HepG2 (cell line): ENCODE measurements around the gene YBX2. TPM values are rescaled to one million over a fixed set of nuclear protein-coding genes. Genes with fewer than 3 reads are reported as not detected.

Experiments
- BCL6 ChIP-seq: IDR thresholded peaks from 2 replicates; pipeline ENCODE4 v1.6.1; 2016; ENCODE audit warnings: missing genetic modification reagents, missing compliant biosample characterization
- BRCA1 ChIP-seq: sonication (generic); formaldehyde crosslinking; IDR thresholded peaks from 2 replicates; pipeline ENCODE4 v1.4.0; 2020; ENCODE audit warnings: missing genetic modification reagents
- CBX5 ChIP-seq: sonication (generic); formaldehyde crosslinking; IDR thresholded peaks from 2 replicates; pipeline ENCODE4 v1.4.0; 2020; ENCODE audit warnings: missing genetic modification reagents, borderline replicate concordance
- CREB1 ChIP-seq, 2 experiments: fragments of 450-650 bp in 1 of 2; IDR thresholded peaks; 2 replicates each; pipeline ENCODE4 v1.6.1; 2016 to 2017; ENCODE audit warnings: control low read depth in 1 of 2, mild to moderate bottlenecking in 1 of 2, missing compliant biosample characterization in 1 of 2, missing genetic modification characterization in 1 of 2
- FOXC1 ChIP-seq: sonication (generic); formaldehyde crosslinking; IDR thresholded peaks from 2 replicates; pipeline ENCODE4 v1.8.0; 2022; ENCODE audit warnings: mild to moderate bottlenecking, missing genetic modification reagents, borderline replicate concordance
- FOXK2 ChIP-seq: fragments of 450-650 bp; IDR thresholded peaks from 2 replicates; pipeline ENCODE4 v1.6.1; 2016
- HOXA3 ChIP-seq: sonication (generic); formaldehyde crosslinking; IDR thresholded peaks from 2 replicates; pipeline ENCODE4 v1.5.0; 2020; ENCODE audit warnings: missing genetic modification reagents
- KDM5B ChIP-seq: sonication (generic); formaldehyde crosslinking; IDR thresholded peaks from 2 replicates; pipeline ENCODE4 v1.4.0; 2020; ENCODE audit warnings: missing genetic modification reagents, mild to moderate bottlenecking, borderline replicate concordance
- KLF12 ChIP-seq: sonication (generic); formaldehyde crosslinking; IDR thresholded peaks from 2 replicates; pipeline ENCODE4 v1.4.0; 2020; ENCODE audit warnings: missing genetic modification reagents, borderline replicate concordance
- KMT2B ChIP-seq: IDR thresholded peaks from 2 replicates; pipeline ENCODE4 v1.6.1; 2016; ENCODE audit warnings: missing genetic modification reagents, missing compliant biosample characterization
- MATR3 ChIP-seq: sonication (generic); formaldehyde crosslinking; IDR thresholded peaks from 2 replicates; pipeline ENCODE4 v1.4.0; 2020; ENCODE audit warnings: missing genetic modification reagents
- MYC ChIP-seq: sonication (generic); formaldehyde crosslinking; IDR thresholded peaks from 2 replicates; pipeline ENCODE4 v1.9.0; 2021; ENCODE audit warnings: missing genetic modification reagents, borderline replicate concordance
- PTBP1 ChIP-seq: fragments of 200-400 bp; formaldehyde crosslinking; IDR thresholded peaks from 2 replicates; pipeline ENCODE4 v1.6.1; 2018; ENCODE audit warnings: low read length, low read depth; ENCODE audit not compliant: poor library complexity, severe bottlenecking
- TBL1XR1 ChIP-seq: fragments of 150-350 bp; IDR thresholded peaks from 2 replicates; pipeline ENCODE4 v1.6.1; 2014; ENCODE audit warnings: borderline replicate concordance, low read length; ENCODE audit not compliant: partially characterized antibody
- TBX2 ChIP-seq: sonication (generic); formaldehyde crosslinking; IDR thresholded peaks from 2 replicates; pipeline ENCODE4 v1.5.0; 2020; ENCODE audit warnings: missing genetic modification reagents, mild to moderate bottlenecking, borderline replicate concordance
- TEAD3 ChIP-seq: optimal IDR thresholded peaks from 2 replicates; pipeline ENCODE3; 2016; ENCODE audit warnings: borderline replicate concordance
- ZBED4 ChIP-seq: sonication (generic); formaldehyde crosslinking; IDR thresholded peaks from 2 replicates; pipeline ENCODE4 v1.4.0; 2020; ENCODE audit warnings: missing genetic modification reagents, borderline replicate concordance
- ZBTB4 ChIP-seq: sonication (generic); formaldehyde crosslinking; IDR thresholded peaks from 2 replicates; pipeline ENCODE4 v1.4.0; 2020; ENCODE audit warnings: missing genetic modification reagents, mild to moderate bottlenecking, borderline replicate concordance
- ZFP41 ChIP-seq: sonication (generic); formaldehyde crosslinking; IDR thresholded peaks from 2 replicates; pipeline ENCODE4 v1.4.0; 2020; ENCODE audit warnings: mild to moderate bottlenecking, missing genetic modification reagents, borderline replicate concordance
- ZNF354B ChIP-seq: sonication (generic); formaldehyde crosslinking; IDR thresholded peaks from 2 replicates; pipeline ENCODE4 v1.8.0; 2022; ENCODE audit warnings: mild to moderate bottlenecking, missing genetic modification reagents
- ZNF557 ChIP-seq: sonication (generic); formaldehyde crosslinking; IDR thresholded peaks from 2 replicates; pipeline ENCODE4 v1.4.0; 2020; ENCODE audit warnings: missing genetic modification reagents
- ZNF747 ChIP-seq: sonication (generic); formaldehyde crosslinking; IDR thresholded peaks from 2 replicates; pipeline ENCODE4 v1.8.1; 2023; ENCODE audit warnings: missing genetic modification reagents, mild to moderate bottlenecking, borderline replicate concordance
- ZNF761 ChIP-seq: sonication (generic); formaldehyde crosslinking; conservative IDR thresholded peaks from 2 replicates; pipeline ENCODE4 v1.4.0; 2020; ENCODE audit warnings: mild to moderate bottlenecking, missing genetic modification reagents
- ZNF782 ChIP-seq: sonication (generic); formaldehyde crosslinking; IDR thresholded peaks from 2 replicates; pipeline ENCODE4 v1.4.0; 2020; ENCODE audit warnings: missing genetic modification reagents, mild to moderate bottlenecking, borderline replicate concordance
- polyA plus RNA-seq, 8 experiments: library from polyadenylated mRNA; depleted of rRNA in 3 of 8; stranded (reverse) in 7 of 8; unstranded in 1 of 8; fragments of >200 nt; fragmentation: Illumina TruSeq in 4 of 8; extraction: Trizol in 4 of 8; gene quantifications; 2 replicates each; pipeline versions ENCODE4 v1.2.1 to v1.2.3, GENCODE V29; 2011 to 2016; ENCODE audit warnings: low read depth in 4 of 8, missing spikeins in 1 of 8, mixed read lengths in 1 of 8; ENCODE audit not compliant: insufficient read depth in 1 of 8
- total RNA-seq, 5 experiments: library from RNA; depleted of rRNA; stranded (reverse); fragments of >200 nt; fragmentation: Illumina TruSeq; extraction: Trizol; gene quantifications; 2 replicates each; pipeline ENCODE4 v1.2.3, GENCODE V29; 2016; ENCODE audit warnings: low read depth in 1 of 5

YBX2 gene
- total and polyA plus RNA-seq, 2 of the 13 experiments (the other 11 are each of a cell fraction or from before 2014, with no cell fraction given): 0.12 to 0.22 TPM

- 0 out of 2 replicates have a peak, but pooled peaks have one; percentile 48 for TF ChIP-seq ZFP41
- TF ChIP-seq ZNF761 (CRISPR knock-in tag): no peak
- peak; percentile 86 for TF ChIP-seq TEAD3 (CRISPR knock-in tag)
- peak; percentile 56; the same call in 1 of the 2 replicates for TF ChIP-seq FOXK2
- no peak for TF ChIP-seq PTBP1
- TF ChIP-seq KMT2B (CRISPR knock-in tag): peak; percentile 44; the same call in 1 of the 2 replicates
- TF ChIP-seq CBX5 (CRISPR knock-in tag): peak; percentile 73; the same call in 1 of the 2 replicates
- peak; percentile 15; the same call in 1 of the 2 replicates for TF ChIP-seq KDM5B (CRISPR knock-in tag)
- TF ChIP-seq HOXA3: peak; percentile 80
- 0 out of 2 replicates have a peak, but pooled peaks have one; percentile 24 for TF ChIP-seq ZBED4 (CRISPR knock-in tag)
- TF ChIP-seq CREB1 (IDR thresholded peaks at IDR 0.05): peak; percentile 74
- peak; percentile 82 for TF ChIP-seq CREB1 (CRISPR knock-in tag; IDR thresholded peaks at IDR 0.05)
- peak; percentile 52; the same call in 1 of the 2 replicates for TF ChIP-seq ZNF782 (CRISPR knock-in tag)
- peak; percentile 86; the same call in 1 of the 2 replicates for TF ChIP-seq KLF12
- no peak for TF ChIP-seq ZBTB4
- TF ChIP-seq BRCA1: peak; percentile 68; the same call in 1 of the 2 replicates
- TF ChIP-seq MATR3 (CRISPR knock-in tag): no peak
- TF ChIP-seq ZNF354B: no peak
- no peak; the same call in 1 of the 2 replicates for TF ChIP-seq ZNF557
- peak; percentile 93 for TF ChIP-seq TBX2 (CRISPR knock-in tag)
- peak; percentile 84; the same call in 1 of the 2 replicates for TF ChIP-seq MYC
- TF ChIP-seq TBL1XR1: no peak
- TF ChIP-seq ZNF747 (CRISPR knock-in tag): peak; percentile 74; the same call in 1 of the 2 replicates
- no peak for TF ChIP-seq BCL6 (CRISPR knock-in tag)
- TF ChIP-seq FOXC1 (CRISPR knock-in tag): no peak
Observed at GRCh38 chr17:7329374-7329996, 35.0 kb upstream of the YBX2 start (continued).
